Measurements from ENCODE around the gene ANO2.
"Not testable (repeated sequence)": the region's sequence is repeated elsewhere in the genome, so short reads cannot be mapped to it uniquely, and the experiment has no call there.

The ANO2 gene

DNA sequence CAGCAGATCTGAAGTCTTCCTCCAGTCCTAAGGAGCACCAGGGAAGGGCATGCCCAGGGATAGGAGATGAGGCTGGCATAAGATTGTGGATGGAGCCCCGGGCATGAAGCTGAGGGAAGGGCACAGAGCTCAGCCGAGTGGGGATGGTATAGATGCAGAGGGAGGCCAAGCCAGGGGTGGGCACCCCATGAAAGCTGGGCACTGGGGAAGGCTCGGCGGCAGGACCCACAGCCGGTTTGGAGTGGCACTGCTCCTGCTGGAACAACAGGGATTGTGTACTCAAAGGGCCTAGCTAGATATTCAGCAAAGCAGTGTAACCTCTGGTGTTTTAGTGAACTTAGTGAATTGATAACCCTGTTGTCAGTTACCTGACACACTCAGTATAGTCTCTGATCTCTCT, 396.0 kb downstream of the ANO2 start:
- DNase-seq (ENCODE audit: low read depth in 2 of 2): no peak

GRCh38 chr12:5548152-5548943, 396.7 kb downstream of the ANO2 start:
- no peak for DNase-seq (ENCODE audit: low read depth in 2 of 2)

DNA sequence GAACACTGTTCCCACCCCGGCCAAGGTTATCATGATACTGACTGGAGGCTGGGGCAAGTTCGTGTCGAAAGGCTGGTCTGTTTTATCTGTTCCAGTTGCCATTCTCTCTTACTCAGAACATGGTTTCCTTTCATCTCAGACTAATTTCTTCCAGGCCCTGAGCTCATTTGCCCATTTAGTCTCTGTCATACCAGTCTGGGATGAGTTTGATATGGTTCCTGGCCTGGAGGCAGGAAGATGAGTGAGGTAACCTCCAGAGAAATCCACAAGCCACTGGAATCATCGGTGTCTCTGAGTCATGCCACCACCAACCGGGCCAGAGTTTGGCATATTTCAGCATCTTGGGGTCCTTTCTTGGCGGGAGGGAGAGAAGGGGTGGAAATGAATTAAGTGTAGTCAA, 398.4 kb downstream of the ANO2 start:
- DNase-seq (ENCODE audit: low read depth in 2 of 2): no peak

DNA sequence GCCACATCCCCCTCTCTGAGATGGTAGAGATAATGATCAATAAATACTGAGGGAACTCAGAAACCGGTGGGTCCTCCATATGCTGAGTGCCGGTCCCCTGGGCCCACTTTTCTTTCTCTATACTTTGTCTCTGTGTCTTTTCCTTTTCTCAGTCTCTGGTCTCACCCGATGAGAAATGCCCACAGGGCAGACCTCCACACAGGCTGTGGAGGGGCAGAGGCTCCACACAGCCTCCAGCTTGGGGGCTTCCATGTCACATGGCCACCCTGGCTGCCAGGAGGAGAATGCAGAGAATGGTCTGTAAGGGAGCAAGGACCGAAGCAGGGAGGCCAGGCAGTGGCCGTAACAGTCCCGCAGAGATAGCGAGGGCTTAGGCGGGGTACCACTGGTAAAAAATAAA, 407.3 kb downstream of the ANO2 start:
- no peak for DNase-seq (ENCODE audit: low read depth in 2 of 2)

DNA sequence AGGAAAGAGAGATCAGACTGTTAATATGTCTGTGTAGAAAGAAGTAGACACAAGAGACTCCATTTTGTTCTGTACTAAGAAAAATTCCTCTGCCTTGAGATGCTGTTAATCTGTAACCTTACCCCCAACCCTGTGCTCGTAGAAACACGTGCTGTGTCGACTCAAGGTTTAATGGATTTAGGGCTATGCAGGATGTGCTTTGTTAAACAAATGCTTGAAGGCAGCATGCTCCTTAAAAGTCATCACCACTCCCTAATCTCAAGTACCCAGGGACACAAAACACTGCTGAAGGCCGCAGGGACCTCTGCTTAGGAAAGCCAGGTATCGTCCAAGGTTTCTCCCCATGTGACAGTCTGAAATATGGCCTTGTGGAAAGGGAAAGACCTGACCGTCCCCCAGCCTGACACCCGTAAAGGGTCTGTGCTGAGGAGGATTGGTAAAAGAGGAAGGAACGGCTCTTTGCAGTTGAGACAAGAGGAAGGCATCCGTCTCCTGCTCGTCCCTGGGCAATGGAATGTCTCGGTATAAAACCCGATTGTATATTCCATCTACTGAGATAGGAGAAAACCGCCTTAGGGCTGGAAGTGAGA, 407.9 kb downstream of the ANO2 start:
- not testable (repeated sequence) for DNase-seq (ENCODE audit: low read depth in 2 of 2)

DNA sequence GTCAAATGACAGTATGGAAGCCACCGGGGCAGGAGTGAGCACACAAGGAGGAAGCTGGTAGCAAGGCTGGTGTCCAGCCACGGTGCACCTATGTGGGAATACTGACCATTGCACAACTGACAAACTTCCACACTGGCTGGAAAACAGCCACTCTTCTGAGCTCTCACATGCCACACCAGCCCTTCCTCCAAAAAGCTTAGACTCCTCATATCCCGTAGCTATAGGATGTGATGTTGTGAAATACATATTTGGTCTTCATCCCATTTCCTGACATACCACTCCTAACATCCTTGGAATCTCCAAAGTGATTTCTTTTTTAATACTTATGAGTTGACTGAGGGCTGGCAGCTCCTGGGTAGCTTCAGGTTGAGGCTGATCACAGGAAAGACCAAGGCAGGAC, 409.5 kb downstream of the ANO2 start:
- DNase-seq (ENCODE audit: low read depth in 2 of 2): no peak

DNA sequence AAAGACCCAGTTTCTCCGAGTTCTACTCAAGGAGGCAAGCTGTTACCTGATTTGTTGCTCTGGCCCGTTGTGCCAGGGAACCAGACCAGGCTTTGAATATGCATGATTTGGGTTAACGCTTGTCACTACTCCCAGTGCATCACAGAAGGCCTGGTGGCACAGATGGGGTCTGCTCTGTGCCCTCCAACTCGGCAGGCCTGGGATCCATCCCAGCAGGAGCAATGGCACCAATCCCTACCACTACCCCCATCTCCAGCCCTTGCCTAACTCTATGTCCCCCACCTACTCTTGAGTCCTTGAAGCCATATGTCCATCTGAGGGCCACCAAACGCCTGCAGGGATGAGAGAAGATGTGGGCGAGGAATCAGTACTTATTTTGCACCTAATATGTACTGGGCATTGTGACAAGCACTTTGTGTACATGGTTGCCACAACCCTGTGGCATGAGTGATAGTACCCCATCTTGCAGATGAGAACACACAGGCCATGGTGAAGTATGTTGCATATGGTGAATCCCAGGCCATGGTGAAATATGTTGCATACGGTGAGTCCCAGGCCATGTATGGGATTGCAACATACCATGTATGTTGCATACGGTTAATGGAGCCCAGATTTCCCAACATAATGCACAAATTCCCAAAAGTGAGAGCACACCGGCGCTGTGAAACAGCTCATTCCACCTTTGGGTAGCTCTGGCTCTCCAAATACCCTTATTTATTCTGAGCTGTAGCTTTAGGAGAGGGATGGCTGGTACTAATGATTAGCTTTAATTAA, 410.4 kb downstream of the ANO2 start:
- DNase-seq (ENCODE audit: low read depth in 2 of 2): no peak

DNA sequence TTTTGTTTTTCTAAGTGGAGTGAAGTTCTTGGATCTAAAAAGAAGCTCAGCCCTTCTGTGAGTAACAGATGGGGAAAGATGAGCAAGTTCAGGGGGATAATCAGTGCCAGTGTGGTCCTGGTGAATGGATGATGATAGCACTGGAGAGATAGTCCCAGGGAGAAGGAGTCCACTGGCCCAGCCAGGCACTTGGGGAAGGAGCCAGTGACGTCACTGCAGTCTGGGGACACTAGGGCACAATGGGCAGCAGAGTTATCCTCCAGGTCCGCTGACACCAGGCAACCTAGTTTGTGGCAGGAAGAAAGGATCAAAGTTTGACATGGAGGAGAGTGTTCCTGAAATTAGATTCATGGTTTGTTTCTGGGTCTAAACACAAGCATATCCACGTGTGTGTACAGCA, 411.7 kb downstream of the ANO2 start:
- DNase-seq (ENCODE audit: low read depth in 2 of 2): no peak

GRCh38 chr12:5525783-5526367, 419.2 kb downstream of the ANO2 start:
- DNase-seq (ENCODE audit: low read depth in 2 of 2): no peak

GRCh38 chr12:5524769-5525436, 420.2 kb downstream of the ANO2 start:
- no peak for DNase-seq (ENCODE audit: low read depth in 2 of 2)

DNA sequence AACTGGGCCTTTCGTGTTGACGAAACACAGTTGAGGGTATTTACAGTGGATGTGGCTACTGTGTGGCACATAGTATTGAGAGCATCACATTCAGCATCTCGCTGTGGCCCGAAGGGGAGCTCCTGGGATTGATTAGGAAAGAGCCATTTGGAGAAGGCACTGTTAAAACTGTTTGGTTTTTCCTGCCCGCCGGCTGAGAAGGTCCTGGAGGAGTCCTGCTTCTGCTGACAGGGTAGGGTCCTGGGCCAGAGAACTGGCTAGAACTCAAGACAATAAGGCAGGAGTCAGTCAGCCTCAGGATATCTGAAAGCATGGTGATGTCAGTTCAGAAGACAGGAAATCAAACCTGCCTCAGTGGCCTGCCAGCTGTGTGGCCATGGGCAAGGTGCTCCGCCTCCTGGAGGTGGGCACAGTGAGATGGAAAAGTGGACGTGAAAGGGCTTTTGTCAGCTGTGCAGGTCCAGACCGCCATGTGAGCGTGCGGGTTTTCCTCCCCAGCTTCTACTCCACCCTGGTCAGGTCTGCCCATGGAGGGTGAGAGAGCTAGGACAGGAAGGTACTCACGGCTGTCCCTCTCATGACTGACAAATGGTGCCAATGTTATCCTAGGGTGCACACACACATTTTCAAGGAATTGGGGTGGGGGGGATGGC, 420.8 kb downstream of the ANO2 start:
- no peak for DNase-seq (ENCODE audit: low read depth in 2 of 2)

DNA sequence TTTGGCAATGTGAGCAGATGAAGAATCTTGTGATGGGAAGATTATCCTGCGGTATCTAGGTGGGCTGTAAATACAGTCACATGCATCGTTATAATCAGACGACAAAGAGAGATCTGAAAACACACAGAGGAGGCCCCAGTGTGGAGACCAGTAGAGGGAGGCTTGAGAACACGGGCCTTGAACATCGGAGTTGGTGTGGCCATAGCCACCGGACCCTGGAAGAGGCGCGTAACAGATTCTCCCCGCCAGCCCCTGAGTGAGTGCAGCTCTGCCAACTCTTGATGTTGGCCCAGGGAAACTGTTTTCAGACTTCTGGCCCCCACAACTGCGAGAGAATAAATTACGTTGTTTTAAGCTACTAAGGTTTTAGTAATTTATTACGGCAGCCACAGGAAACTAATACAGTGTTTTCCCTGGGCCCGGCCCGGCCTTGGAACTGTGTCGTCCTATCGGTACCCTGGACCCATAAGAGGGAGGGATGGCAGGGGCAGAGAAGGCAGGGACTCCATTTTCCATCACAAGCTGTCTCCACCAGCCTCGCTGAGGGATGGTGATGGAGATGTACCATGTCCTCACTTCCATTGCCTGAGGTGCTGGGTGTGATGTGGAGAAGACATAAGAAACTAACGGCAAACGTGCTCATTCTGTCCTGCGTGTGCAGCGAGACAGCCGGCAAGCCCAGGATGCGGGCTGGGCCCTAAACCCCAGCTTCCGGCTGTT, 421.5 kb downstream of the ANO2 start:
- no peak for DNase-seq (ENCODE audit: low read depth in 2 of 2)

- DNase-seq (ENCODE audit: low read depth in 2 of 2): no peak
These were observed 422.4 kb downstream of the ANO2 start for GRCh38 chr12:5522432-5523335.

- no peak for DNase-seq (ENCODE audit: low read depth in 2 of 2)
These were observed 423.4 kb downstream of the ANO2 start for GRCh38 chr12:5521456-5522325.

- DNase-seq (ENCODE audit: low read depth in 2 of 2): no peak
These were observed 424.2 kb downstream of the ANO2 start for GRCh38 chr12:5520831-5521230.

DNA sequence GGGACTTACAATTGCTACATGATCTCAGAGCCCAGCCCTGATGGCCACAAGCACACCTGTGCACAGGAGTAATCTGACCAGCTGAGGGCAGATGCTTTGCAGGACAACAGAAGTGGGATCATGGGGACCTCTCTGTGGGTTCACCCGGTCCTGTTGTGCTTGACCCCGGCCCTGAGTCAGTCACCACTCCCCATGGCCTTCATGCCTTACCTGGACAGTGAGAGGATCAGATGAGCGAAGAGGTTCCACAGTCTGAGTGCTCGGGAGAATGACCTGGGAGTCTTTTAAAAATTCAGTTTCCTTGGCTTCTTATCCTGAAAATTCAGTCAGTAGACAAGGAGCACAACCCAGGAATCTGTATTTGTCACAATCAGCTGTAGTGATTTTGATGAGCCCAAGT, 425.0 kb downstream of the ANO2 start:
- no peak for DNase-seq (ENCODE audit: low read depth in 2 of 2)

GRCh38 chr12:5518584-5519365, 426.3 kb downstream of the ANO2 start:
- no peak for DNase-seq (ENCODE audit: low read depth in 2 of 2)
